Activated naive CD4-positive, alpha-beta T cell treated with anti-CD3 and anti-CD28 coated beads for 36 hours (primary cell): ENCODE data around the gene PIBF1. TPM values are rescaled to one million over a fixed set of nuclear protein-coding genes. Genes with fewer than 3 reads are reported as not detected.

Experiments used
- CTCF ChIA-PET: fragments of 350-600 bp; sonication (Branson Sonifier 250); formaldehyde crosslinking; loops from one replicate; lab custom pipeline; 2021; ENCODE audit warnings: antibody characterized with exemption; lab: Charles Lee
- DNase-seq: peaks from one replicate; pipeline ENCODE4 v3.0.0-alpha.2; 2020
- H3K27ac Mint-ChIP-seq: one replicate; pipeline ENCODE4 v1.8.0; 2021; ENCODE audit warnings: mild to moderate bottlenecking, mixed read lengths
- H3K27me3 Mint-ChIP-seq: one replicate; pipeline ENCODE4 v1.8.0; 2021; ENCODE audit warnings: low read depth, mixed read lengths
- H3K36me3 Mint-ChIP-seq: one replicate; pipeline ENCODE4 v1.8.0; 2021; ENCODE audit warnings: low read depth, mixed read lengths
- H3K4me1 Mint-ChIP-seq: one replicate; pipeline ENCODE4 v1.8.0; 2021; ENCODE audit warnings: low read depth, mixed read lengths
- H3K4me3 Mint-ChIP-seq: one replicate; pipeline ENCODE4 v1.8.0; 2021; ENCODE audit warnings: mild to moderate bottlenecking, moderate library complexity, mixed read lengths
- H3K9me3 Mint-ChIP-seq: one replicate; pipeline ENCODE4 v1.8.0; 2021; ENCODE audit warnings: mixed read lengths
- intact Hi-C: fragments of 100-400 bp; cut with micrococcal nuclease; formaldehyde crosslinking; loops from one replicate; pipeline ENCODE4 v1.15.1; 2023
- total RNA-seq, 2 experiments: library from RNA; stranded (reverse); gene quantifications; one replicate each; pipeline ENCODE4 v1.2.3, GENCODE V29; 2021

PIBF1 gene
- total RNA-seq, 2 experiments from 2014 or later = 19.5 to 23.5 TPM

DNA sequence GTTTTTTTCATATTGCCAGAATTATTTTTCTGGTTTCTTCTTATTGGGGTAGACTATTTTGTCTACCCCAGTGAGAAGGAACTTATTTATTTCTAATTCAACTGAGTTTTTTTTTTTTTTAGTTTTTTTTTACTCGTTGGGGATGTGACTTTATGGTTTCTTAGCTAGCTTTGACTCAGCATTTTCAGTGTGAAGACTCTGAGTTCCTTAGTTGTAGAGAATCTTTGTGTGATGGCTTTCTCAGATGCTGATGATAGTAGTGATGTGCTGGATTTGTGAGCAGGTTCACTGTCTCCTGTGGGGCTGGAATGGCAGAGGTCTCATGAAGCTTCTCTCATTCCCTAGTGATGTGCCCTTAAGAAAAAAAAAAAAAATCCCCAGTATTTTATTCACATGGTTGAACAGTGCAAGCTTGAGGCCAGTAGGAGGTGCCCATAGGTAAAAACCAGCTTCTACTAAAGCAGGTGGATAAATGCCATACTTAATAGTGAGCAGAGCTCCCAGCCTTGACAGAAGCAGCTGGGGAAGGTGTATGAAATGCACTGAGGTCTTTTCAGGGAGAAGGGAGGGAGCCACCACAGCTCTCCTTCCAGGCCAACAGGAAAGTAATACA, 170.7 kb downstream of the PIBF1 start:
- Mint-ChIP-seq H3K27me3 (no peaks in the 10 kb centered on the region), H3K27ac (no peak overlapping the region), H3K36me3 (peaks cover 51% of the 10 kb centered on the region), H3K9me3 (peaks cover 4% of the 10 kb centered on the region), H3K4me3 (no peak overlapping the region), H3K4me1 (no peaks in the 10 kb centered on the region)
- intact Hi-C loops = no loop called here
- CTCF ChIA-PET = interaction anchor here (0.5 to 0.7 kb wide), 3 partner anchors 88 to 467 kb away, joined by 3 read pairs; no protein-coding TSS in a partner anchor
- no peak for DNase-seq

DNA sequence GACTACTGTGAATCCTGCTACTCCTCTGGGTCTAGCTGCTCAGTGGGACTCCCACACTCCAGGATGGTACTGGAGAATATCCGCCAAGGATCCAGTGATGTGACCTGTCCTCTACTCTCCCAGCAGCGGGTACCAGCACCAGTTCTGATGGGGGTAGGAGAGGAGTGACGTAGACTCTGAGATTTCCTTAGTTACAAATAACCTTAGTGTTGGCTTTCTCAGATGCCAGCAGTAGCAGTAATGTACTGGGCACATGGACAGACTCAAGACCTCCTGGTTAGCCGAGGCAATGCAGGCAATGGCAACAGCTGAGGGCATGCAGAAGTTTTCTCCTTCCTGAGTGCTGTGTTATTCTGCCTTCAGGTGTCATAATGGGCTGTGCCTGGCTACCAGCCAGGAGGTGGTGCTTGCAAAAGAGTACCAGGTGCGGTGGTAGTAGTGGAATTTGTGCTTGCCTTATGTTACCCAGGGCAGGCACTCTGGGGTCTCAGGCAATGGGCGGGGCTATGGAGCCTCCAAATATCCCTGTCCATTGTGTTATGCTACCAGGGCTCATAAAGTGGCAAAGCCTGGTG, 171.5 kb downstream of the PIBF1 start:
- DNase-seq = no peak
- H3K4me3 Mint-ChIP-seq = no peak overlapping the region
- H3K9me3 Mint-ChIP-seq = peaks cover under 1% of the 10 kb centered on the region
- intact Hi-C loops = no loop called here
- H3K36me3 Mint-ChIP-seq = peaks cover 45% of the 10 kb centered on the region
- H3K4me1 Mint-ChIP-seq = no peaks in the 10 kb centered on the region
- CTCF ChIA-PET = no interaction called here
- H3K27ac Mint-ChIP-seq = no peak overlapping the region
- H3K27me3 Mint-ChIP-seq = no peaks in the 10 kb centered on the region

DNA sequence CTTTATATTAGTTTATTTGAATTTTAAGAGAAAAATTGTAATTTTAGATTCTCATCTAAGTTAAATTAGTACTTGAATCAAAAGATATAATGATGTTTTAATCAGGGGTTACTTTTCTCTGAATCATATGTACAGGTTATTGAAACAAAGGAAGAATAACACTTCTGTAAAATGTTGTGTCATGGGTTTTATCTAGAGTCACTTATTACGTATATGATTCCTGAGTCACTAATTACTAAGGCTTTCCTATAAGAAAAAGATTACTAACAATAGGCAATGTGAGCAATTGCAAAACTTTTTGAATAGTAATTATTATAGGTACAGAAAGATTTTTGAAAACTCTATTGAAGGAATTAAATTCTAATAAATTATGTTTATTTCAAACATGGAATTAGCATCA, 177.7 kb downstream of the PIBF1 start:
- Mint-ChIP-seq H3K36me3 (peaks cover 28% of the 10 kb centered on the region), H3K27me3 (no peaks in the 10 kb centered on the region), H3K27ac (no peak overlapping the region), H3K4me3 (no peak overlapping the region), H3K9me3 (no peaks in the 10 kb centered on the region), H3K4me1 (peaks cover 4% of the 10 kb centered on the region)
- intact Hi-C loops = no loop called here
- CTCF ChIA-PET = no interaction called here
- no peak for DNase-seq

DNA sequence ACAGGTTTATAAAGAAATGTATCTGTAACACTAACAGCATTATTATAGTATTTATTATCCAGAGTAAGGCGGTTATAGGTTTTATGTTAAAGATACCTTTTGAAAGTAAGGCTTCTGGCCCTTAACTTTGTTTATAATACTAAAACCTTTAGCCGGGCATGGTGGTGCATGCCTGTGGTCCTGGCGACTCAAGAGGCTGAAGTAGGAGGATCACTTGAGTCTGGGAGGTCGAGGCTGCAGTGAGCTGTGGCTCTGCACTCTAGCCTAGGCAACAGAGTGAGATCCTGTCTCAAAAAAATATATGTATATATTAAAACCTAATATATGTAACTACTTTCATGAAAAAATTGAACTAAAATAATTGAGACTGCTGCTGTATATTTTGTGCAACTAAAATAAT, 178.2 kb downstream of the PIBF1 start:
- H3K9me3 Mint-ChIP-seq = no peaks in the 10 kb centered on the region
- H3K27ac Mint-ChIP-seq = no peak overlapping the region
- H3K4me3 Mint-ChIP-seq = no peak overlapping the region
- intact Hi-C loops = no loop called here
- H3K36me3 Mint-ChIP-seq = peaks cover 25% of the 10 kb centered on the region
- no peaks in the 10 kb centered on the region for H3K27me3 Mint-ChIP-seq
- CTCF ChIA-PET = no interaction called here
- DNase-seq = no peak
- peaks cover 4% of the 10 kb centered on the region for H3K4me1 Mint-ChIP-seq

DNA sequence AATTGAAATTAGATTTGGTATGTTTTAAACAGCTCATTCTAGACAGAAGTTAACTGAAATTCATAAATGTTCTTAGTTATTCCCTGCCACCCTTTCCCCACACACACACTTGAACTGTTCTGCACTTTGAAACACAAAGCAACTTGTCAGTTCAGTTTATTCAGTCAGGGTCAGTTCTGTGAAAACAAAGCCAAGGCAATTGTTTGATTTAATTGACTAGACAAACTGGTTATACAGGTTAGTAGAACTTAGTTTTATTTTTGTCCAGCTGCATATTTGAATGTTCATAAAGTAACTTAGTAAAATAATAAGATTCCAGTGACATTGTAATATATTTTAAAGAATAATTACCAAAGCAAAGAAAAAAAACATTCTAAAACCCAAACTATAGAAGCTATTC, 178.6 kb downstream of the PIBF1 start:
- Mint-ChIP-seq H3K27me3 (no peaks in the 10 kb centered on the region), H3K27ac (no peak overlapping the region), H3K9me3 (no peaks in the 10 kb centered on the region), H3K36me3 (peaks cover 24% of the 10 kb centered on the region), H3K4me1 (peaks cover 4% of the 10 kb centered on the region), H3K4me3 (no peak overlapping the region)
- CTCF ChIA-PET = interaction anchor here (0.5 kb wide), 1 partner anchor 12 kb away, joined by 3 read pairs; no protein-coding TSS in a partner anchor
- intact Hi-C loops = no loop called here
- no peak for DNase-seq

DNA sequence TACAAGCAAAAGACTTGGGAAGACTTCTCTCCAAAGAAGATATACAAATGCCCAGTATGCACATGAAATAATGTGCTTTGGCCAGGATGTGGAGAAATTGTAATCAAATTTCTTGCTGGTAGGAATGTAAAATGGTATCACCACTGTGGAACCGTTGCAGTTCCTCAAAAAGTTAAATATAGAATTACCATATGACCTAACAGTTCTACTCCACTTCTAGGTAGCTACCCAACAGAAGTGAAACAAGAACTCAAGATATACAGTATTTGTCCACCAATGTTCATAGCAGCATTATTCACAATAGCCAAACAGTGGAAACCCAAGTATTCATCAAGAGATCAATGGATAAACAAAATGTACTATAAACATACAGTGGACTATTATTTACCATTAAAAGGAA, 181.8 kb downstream of the PIBF1 start:
- Mint-ChIP-seq H3K27me3 (no peaks in the 10 kb centered on the region), H3K9me3 (no peaks in the 10 kb centered on the region), H3K4me3 (no peak overlapping the region), H3K36me3 (peaks cover 16% of the 10 kb centered on the region), H3K4me1 (peaks cover 4% of the 10 kb centered on the region), H3K27ac (no peak overlapping the region)
- no peak for DNase-seq
- intact Hi-C loops = no loop called here
- CTCF ChIA-PET = no interaction called here

DNA sequence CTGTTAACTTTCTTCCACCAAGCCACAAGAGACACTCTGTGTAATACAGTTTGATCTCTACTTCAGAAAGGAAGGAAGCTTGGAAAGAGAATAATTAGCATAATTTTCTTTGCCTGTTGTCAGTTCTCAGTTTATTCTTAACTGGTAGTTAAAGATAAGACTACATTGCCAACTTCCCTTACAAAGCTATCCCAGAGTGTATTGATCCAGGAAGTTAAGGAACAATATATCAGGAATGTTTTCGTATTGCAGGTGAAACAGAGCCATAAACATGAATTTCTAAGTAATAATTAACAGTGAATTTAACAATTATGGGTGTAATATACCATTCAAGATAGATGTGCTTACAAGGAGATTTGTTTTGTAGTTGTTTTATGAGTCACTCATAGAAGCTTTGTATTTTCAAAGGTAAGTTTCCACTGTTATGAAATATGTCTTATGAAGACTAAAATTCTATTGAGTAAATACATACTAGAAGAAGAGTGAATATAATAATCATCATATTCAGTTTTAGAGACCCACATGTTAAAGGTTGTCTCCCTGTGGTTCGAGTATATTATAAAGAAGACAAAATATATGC, 188.5 kb downstream of the PIBF1 start:
- intact Hi-C loops = no loop called here
- Mint-ChIP-seq H3K36me3 (peaks cover 18% of the 10 kb centered on the region), H3K9me3 (no peaks in the 10 kb centered on the region), H3K4me3 (no peak overlapping the region), H3K27ac (no peak overlapping the region), H3K4me1 (no peaks in the 10 kb centered on the region), H3K27me3 (no peaks in the 10 kb centered on the region)
- DNase-seq = no peak
- CTCF ChIA-PET = no interaction called here

DNA sequence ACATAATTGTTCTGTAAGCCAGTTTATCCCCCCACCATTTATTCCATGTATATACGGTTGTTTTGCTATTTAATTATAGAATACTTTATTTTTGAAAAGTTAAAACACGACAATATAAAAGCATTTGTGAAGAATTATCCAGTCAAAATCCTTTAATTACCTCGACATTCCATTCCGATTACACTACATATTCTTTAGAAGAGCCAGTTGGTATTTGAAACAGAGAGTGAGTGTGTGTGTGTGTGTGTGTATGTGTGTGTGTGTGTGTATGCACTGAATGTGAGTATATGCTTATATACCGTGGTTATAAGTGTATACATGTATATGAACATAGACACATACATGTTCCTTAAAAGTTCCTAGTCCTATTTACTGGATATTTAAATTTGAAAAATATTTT, 189.0 kb downstream of the PIBF1 start:
- Mint-ChIP-seq H3K27me3 (no peaks in the 10 kb centered on the region), H3K27ac (no peak overlapping the region), H3K4me1 (no peaks in the 10 kb centered on the region), H3K36me3 (peaks cover 18% of the 10 kb centered on the region), H3K9me3 (no peaks in the 10 kb centered on the region), H3K4me3 (no peak overlapping the region)
- CTCF ChIA-PET = no interaction called here
- intact Hi-C loops = no loop called here
- no peak for DNase-seq

DNA sequence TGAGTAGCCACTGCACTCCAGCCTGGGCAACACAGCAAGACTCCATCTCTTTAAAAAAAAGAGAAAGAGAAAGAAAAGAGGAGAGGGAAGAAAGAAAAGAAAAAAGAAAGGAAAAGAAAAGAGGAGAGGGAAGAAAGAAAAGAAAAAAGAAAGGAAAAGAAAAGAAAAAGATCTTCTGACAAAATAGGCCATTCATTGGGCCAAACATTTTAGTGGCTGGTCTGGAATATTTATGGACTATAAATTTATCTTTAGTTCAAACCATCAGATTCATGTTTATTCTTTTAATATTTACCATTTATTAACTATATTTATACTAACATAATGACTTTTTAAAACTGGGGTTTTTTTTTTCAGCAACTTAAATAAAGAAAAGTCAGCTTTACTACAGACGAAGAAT, 191.3 kb downstream of the PIBF1 start:
- H3K4me3 Mint-ChIP-seq = no peak overlapping the region
- peaks cover 16% of the 10 kb centered on the region for H3K36me3 Mint-ChIP-seq
- no peaks in the 10 kb centered on the region for H3K27me3 Mint-ChIP-seq
- intact Hi-C loops = no loop called here
- CTCF ChIA-PET = no interaction called here
- peaks cover 2% of the 10 kb centered on the region for H3K4me1 Mint-ChIP-seq
- H3K27ac Mint-ChIP-seq = no peak overlapping the region
- H3K9me3 Mint-ChIP-seq = no peaks in the 10 kb centered on the region
- DNase-seq = no peak

DNA sequence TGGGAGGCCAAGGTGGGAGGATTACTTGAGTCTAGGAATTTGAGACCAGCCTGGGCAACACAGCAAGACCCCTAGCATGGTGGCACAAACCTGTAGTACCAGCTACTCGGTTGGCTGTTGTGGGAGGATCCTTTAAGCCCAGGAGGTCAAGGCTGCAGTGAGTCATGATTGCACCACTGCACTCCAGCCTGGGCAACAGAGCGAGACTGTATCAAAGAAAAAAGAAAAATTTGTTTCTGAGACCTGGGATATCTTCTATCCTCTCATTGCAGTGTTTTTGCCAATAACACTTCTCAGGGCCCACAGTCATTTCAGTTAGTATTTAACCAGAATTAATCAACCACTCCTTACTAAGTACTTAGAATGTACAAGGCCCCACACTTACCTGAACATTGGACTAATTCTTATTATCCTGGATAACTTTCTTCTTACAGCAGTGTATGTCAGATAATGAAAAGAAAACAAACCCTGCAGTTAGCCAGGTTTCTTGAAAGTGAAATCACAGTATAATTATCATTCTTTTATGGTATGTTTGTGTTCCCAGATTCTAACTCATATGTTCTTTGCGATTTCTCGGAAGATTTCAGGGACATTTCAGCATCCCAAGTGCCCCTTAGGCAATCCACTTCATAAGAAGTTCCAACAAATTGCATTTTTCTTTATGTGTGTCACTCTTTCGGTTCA, 201.3 kb downstream of the PIBF1 start:
- H3K27ac Mint-ChIP-seq = no peak overlapping the region
- no peak overlapping the region for H3K4me3 Mint-ChIP-seq
- no peaks in the 10 kb centered on the region for H3K9me3 Mint-ChIP-seq
- CTCF ChIA-PET = no interaction called here
- no peaks in the 10 kb centered on the region for H3K4me1 Mint-ChIP-seq
- H3K36me3 Mint-ChIP-seq = peaks cover 6% of the 10 kb centered on the region
- intact Hi-C loops = no loop called here
- no peak for DNase-seq
- H3K27me3 Mint-ChIP-seq = no peaks in the 10 kb centered on the region

DNA sequence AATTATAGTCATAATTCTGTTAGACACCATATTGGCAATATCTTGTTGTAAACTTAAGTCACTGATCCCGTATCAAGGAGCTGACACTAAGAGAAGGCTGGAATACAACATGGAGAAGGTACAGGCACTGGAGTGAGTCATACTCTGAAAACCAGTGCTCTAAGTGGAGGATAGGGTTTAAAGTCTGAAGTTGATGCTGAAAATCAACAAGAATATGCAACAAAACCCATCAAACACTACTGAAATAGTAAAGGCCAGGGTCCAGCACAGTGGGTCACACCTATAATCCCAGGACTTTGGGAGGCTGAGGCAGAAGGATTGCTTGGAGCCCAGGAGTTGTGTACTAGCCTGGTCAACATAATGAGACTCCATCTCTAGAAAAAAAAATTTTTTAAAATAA, 203.7 kb downstream of the PIBF1 start:
- H3K36me3 Mint-ChIP-seq = peaks cover 5% of the 10 kb centered on the region
- no peaks in the 10 kb centered on the region for H3K4me1 Mint-ChIP-seq
- no peak overlapping the region for H3K4me3 Mint-ChIP-seq
- H3K27ac Mint-ChIP-seq = no peak overlapping the region
- H3K27me3 Mint-ChIP-seq = no peaks in the 10 kb centered on the region
- no peak for DNase-seq
- CTCF ChIA-PET = no interaction called here
- H3K9me3 Mint-ChIP-seq = no peaks in the 10 kb centered on the region
- intact Hi-C loops = no loop called here

DNA sequence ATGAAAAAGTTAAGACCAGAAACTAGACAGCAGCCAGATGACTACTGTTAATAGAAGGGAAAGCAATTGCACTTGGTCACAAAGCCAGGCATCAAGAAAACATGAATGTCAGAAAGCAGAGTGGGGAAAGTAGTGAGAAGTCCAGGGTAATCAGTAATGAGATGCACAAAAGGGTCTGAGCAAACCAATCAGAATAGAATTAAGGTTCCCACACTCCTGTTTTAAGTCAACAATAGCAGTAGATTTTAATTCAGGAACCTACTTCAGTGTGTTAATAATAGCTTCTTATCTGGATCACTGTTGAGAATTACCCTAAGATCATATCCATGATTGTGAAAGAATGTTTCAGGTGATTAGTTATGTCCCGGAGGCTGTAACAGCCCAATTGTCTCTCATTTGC, 204.3 kb downstream of the PIBF1 start:
- H3K36me3 Mint-ChIP-seq = peaks cover 5% of the 10 kb centered on the region
- H3K9me3 Mint-ChIP-seq = no peaks in the 10 kb centered on the region
- intact Hi-C loops = no loop called here
- H3K4me3 Mint-ChIP-seq = no peak overlapping the region
- no peaks in the 10 kb centered on the region for H3K4me1 Mint-ChIP-seq
- CTCF ChIA-PET = no interaction called here
- no peak for DNase-seq
- no peaks in the 10 kb centered on the region for H3K27me3 Mint-ChIP-seq
- no peak overlapping the region for H3K27ac Mint-ChIP-seq
